ENCODE data around the gene DLEU7. TPM values are rescaled to one million over a fixed set of nuclear protein-coding genes. Genes with fewer than 3 reads are reported as not detected.

Gene DLEU7
- total and polyA plus RNA-seq, 2 of the 8 experiments (the other 6 are each of a cell fraction or from before 2014, with no cell fraction given), result 4.9 to 5.2 TPM

DNA sequence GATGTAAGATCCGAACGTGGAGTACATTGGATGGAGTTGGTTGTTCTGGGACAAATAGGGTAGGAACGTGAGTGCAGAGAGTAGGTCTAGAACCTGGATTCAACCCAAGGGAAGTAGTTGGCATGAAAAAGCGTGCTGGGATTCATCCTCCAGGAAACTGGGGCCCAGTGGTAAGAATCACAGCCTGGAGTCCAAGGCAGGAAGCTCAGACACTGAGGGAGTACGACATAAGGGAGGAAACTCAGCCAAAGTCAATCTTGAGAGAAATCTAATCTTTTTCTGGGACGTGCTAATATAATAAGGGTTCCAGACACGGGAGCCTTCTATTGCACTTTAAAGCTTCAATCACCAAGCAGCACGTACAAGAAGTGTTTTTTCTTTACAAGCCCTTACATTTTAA lies 46.4 kb downstream of the DLEU7 start:
- no peak overlapping the region for H2BK20ac ChIP-seq (ENCODE audit: low read length)
- no peak overlapping the region for H3K23ac ChIP-seq (ENCODE audit: insufficient read length)
- H3K79me1 ChIP-seq (ENCODE audit: low read depth, low read length), result no peaks in the 10 kb centered on the region
- H3K23me2 ChIP-seq (ENCODE audit: low read depth, low read length), result no peaks in the 10 kb centered on the region
- no peak overlapping the region for H3K4ac ChIP-seq (replicated peaks; ENCODE audit: insufficient read length, low read depth, low read length)
- POLR2A ChIA-PET (ENCODE audit: partially characterized antibody), result no interaction called here
- H2BK15ac ChIP-seq (ENCODE audit: low read length), result no peak overlapping the region
- H3K14ac ChIP-seq (ENCODE audit: insufficient read length), result no peak overlapping the region
- CTCF ChIA-PET (ENCODE audit: partially characterized antibody), result no interaction called here
- no peak overlapping the region for H3K18ac ChIP-seq (ENCODE audit: extremely low read depth, low read length)
- no peak overlapping the region for H4K8ac ChIP-seq (ENCODE audit: extremely low read depth, insufficient read depth, low read length)
- no peak overlapping the region for H3K4me2 ChIP-seq (ENCODE audit: insufficient read depth in 1 of 2, low read depth in 2 of 2, low read length in 2 of 2)
- no peak for DNase-seq (ENCODE audit: low read depth in 1 of 2, low spot score in 2 of 2)
- no peak overlapping the region for H2BK12ac ChIP-seq (ENCODE audit: low read depth, low read length)
- H3K27me3 ChIP-seq (replicated peaks in 1 of 4; ENCODE audit: control insufficient read depth in 3 of 4, extremely low read depth in 1 of 4, insufficient read depth in 3 of 4, low read length in 3 of 4), result no peaks in the 10 kb centered on the region
- H3K79me2 ChIP-seq (ENCODE audit: control insufficient read depth in 1 of 2, insufficient read depth in 2 of 2, low read length in 2 of 2), result no peaks in the 10 kb centered on the region
- no peak overlapping the region for H4K91ac ChIP-seq (replicated peaks; ENCODE audit: insufficient read length, low read length)
- H4K20me1 ChIP-seq (replicated peaks in 1 of 2; ENCODE audit: control insufficient read depth in 1 of 2, insufficient read depth in 2 of 2, low read length in 2 of 2), result peaks cover 0 to 1% of the 10 kb centered on the region in 2 experiments
- no peak overlapping the region for H3K56ac ChIP-seq (replicated peaks; ENCODE audit: insufficient read length, low read depth, low read length)
- no peak overlapping the region for H3K27ac ChIP-seq (ENCODE audit: low read depth, low read length)
- no peaks in the 10 kb centered on the region for H3K9me3 ChIP-seq (ENCODE audit: insufficient read depth in 2 of 2, low read depth in 1 of 2, low read length in 1 of 2)
- H2AFZ ChIP-seq (ENCODE audit: low read length), result no peak overlapping the region
- H2BK5ac ChIP-seq (ENCODE audit: low read depth, low read length), result no peak overlapping the region
- H4K5ac ChIP-seq (ENCODE audit: insufficient read length, low read depth, low read length), result no peak overlapping the region
- no peak overlapping the region for H2BK120ac ChIP-seq (replicated peaks; ENCODE audit: low read depth, low read length)
- no peak overlapping the region for H3K4me3 ChIP-seq (ENCODE audit: extremely low read depth in 1 of 4, insufficient read depth in 2 of 4, low read depth in 3 of 4, low read length in 4 of 4)
- H2AK5ac ChIP-seq (ENCODE audit: low read depth, low read length), result no peak overlapping the region
- no peaks in the 10 kb centered on the region for H3K36me3 ChIP-seq (ENCODE audit: control insufficient read depth in 2 of 4, insufficient read depth in 4 of 4, low read length in 3 of 4)
- no peak for FAIRE-seq
- H3K9ac ChIP-seq (replicated peaks in 1 of 4; ENCODE audit: extremely low read depth in 1 of 4, low read depth in 3 of 4, low read length in 3 of 4), result no peak overlapping the region
- peaks cover 0 to 7% (median 4%) of the 10 kb centered on the region in 4 experiments; a peak in 4 of 7 replicates for H3K4me1 ChIP-seq (replicated peaks in 1 of 4; ENCODE audit: control insufficient read depth in 3 of 4, insufficient read depth in 4 of 4, low read length in 3 of 4)
- 83% methylated on average over 8 of the region's 8 CpGs; no CpG with 5 or more reads in 1 of the 2 experiments for WGBS, 2 experiments (ENCODE audit: extremely low coverage in 1 of 2, insufficient coverage in 1 of 2, insufficient read length in 1 of 2, insufficient replicate concordance in 2 of 2, low coverage in 1 of 2, low lambda C conversion rate in 2 of 2, missing lambda C conversion rate in 1 of 2)
- TF ChIP-seq TCF12 (IDR thresholded peaks at IDR 0.05; ENCODE audit: low read depth, low read length) (no peak), SP2 (IDR thresholded peaks at IDR 0.05; ENCODE audit: low read length) (no peak), RNF2 (IDR thresholded peaks at IDR 0.05; ENCODE audit: borderline replicate concordance, low read depth, low read length, missing control alignments, poor library complexity, severe bottlenecking) (no peak), EGR1 (IDR thresholded peaks at IDR 0.05; ENCODE audit: borderline replicate concordance, low read depth, low read length) (no peak), RBBP5 (IDR thresholded peaks at IDR 0.05; ENCODE audit: borderline replicate concordance, low read depth, low read length) (no peak), CEBPB (IDR thresholded peaks at IDR 0.05; ENCODE audit: low read depth, low read length) (no peak), GTF2F1 (IDR thresholded peaks at IDR 0.05; ENCODE audit: borderline replicate concordance, low read depth, low read length) (no peak), RFX5 (IDR thresholded peaks at IDR 0.05; ENCODE audit: borderline replicate concordance, low read depth, low read length) (no peak), POU5F1 (IDR thresholded peaks at IDR 0.05; ENCODE audit: low read depth, low read length) (no peak), PHF8 (conservative IDR thresholded peaks at IDR 0.05; ENCODE audit: low read depth, low read length) (no peak), POLR2A (IDR thresholded peaks at IDR 0.05; ENCODE audit: control extremely low read depth in 1 of 2, low read depth in 2 of 2, low read length in 2 of 2) (no peak), JUN (IDR thresholded peaks at IDR 0.05; ENCODE audit: low read depth, low read length) (no peak), CREB1 (IDR thresholded peaks at IDR 0.05) (no peak), NANOG (IDR thresholded peaks at IDR 0.05; ENCODE audit: insufficient read depth, low read depth, low read length, poor library complexity, severe bottlenecking) (no peak)

All from H1 (cell line).